B cell (primary cell): ENCODE results near the gene GMPPB. TPM values are rescaled to one million over a fixed set of nuclear protein-coding genes. Genes with fewer than 3 reads are reported as not detected.

ENCODE experiments used
- ATAC-seq: fragments of 200-7000 bp; cut with Tn5 transposase; one replicate; pipeline ENCODE4 v1.10.0; 2021; ENCODE audit warnings: low read depth, mild to moderate bottlenecking, moderate number of reproducible peaks, moderate library complexity
- CTCF ChIA-PET: fragments of 350-600 bp; sonication (Branson Sonifier 250); formaldehyde crosslinking; loops from one replicate; lab custom pipeline; 2021; ENCODE audit warnings: antibody characterized with exemption, inconsistent platforms; lab: Charles Lee
- POLR2A ChIA-PET: fragments of 350-600 bp; sonication (Branson Sonifier 250); formaldehyde crosslinking; loops from one replicate; lab custom pipeline; 2021; ENCODE audit warnings: antibody characterized with exemption; lab: Charles Lee
- DNase-seq: peaks from one replicate; pipeline ENCODE4 v3.0.0; 2013
- H2AFZ ChIP-seq: 2 replicates; pipeline ENCODE4 v1.6.1; 2012; ENCODE audit warnings: mild to moderate bottlenecking, low read depth, low read length; ENCODE audit not compliant: insufficient read depth, poor library complexity, severe bottlenecking
- H3K27ac ChIP-seq, 2 donors: 1 replicate in 1 of 2; 2 replicates in 1 of 2; pipeline ENCODE4 v1.5.1; 2012 to 2013; ENCODE audit warnings: low read length in 2 of 2, mild to moderate bottlenecking in 2 of 2, moderate library complexity in 1 of 2
- H3K27me3 ChIP-seq, 4 experiments: fragments of 200-600 bp in 1 of 4; sonication (generic) in 1 of 4; replicated peaks in 1 of 4; 1 replicate in 2 of 4; 2 replicates in 2 of 4; pipeline versions ENCODE4 v1.6.1 to v1.7.0; 2013 to 2016; ENCODE audit warnings: low read length in 3 of 4, mild to moderate bottlenecking in 2 of 4, mixed read lengths in 1 of 4, moderate library complexity in 1 of 4; ENCODE audit not compliant: insufficient read depth in 4 of 4, control insufficient read depth in 3 of 4; ENCODE audit errors: control extremely low read depth in 1 of 4
- H3K36me3 ChIP-seq, 2 experiments: replicated peaks in 1 of 2; 1 replicate in 1 of 2; 2 replicates in 1 of 2; pipeline versions ENCODE4 v1.6.1 to v1.7.1; 2013; ENCODE audit warnings: low read length in 1 of 2; ENCODE audit not compliant: insufficient read depth in 2 of 2, control insufficient read depth in 1 of 2; ENCODE audit errors: control extremely low read depth in 1 of 2, extremely low read depth in 1 of 2
- H3K4me1 ChIP-seq, 2 donors: fragments of 200-600 bp in 1 of 2; sonication (generic) in 1 of 2; 1 replicate in 1 of 2; 2 replicates in 1 of 2; pipeline versions ENCODE4 v1.5.1 to v1.6.1; 2013 to 2017; ENCODE audit warnings: low read length in 2 of 2; ENCODE audit not compliant: control insufficient read depth in 2 of 2, insufficient read depth in 2 of 2
- H3K4me2 ChIP-seq: replicated peaks from 2 replicates; pipeline ENCODE3; 2012; ENCODE audit warnings: mild to moderate bottlenecking, low read depth, low read length; ENCODE audit not compliant: poor library complexity, severe bottlenecking
- H3K4me3 ChIP-seq, 5 experiments: fragments of 200-600 bp in 1 of 5; sonication (generic) in 1 of 5; 1 replicate in 3 of 5; 2 replicates in 2 of 5; pipeline versions ENCODE4 v1.5.1 to v1.7.0; 2011 to 2016; ENCODE audit warnings: low read length in 4 of 5, mild to moderate bottlenecking in 4 of 5, low read depth in 2 of 5, control low read depth in 1 of 5, moderate library complexity in 1 of 5; ENCODE audit not compliant: insufficient read depth in 1 of 5; ENCODE audit errors: control extremely low read depth in 1 of 5, extremely low read depth in 1 of 5
- H3K79me2 ChIP-seq: fragments of 200-600 bp; sonication (generic); one replicate; pipeline ENCODE4 v1.6.0; 2016; ENCODE audit warnings: low read length; ENCODE audit not compliant: control insufficient read depth, insufficient read depth
- H3K9ac ChIP-seq: fragments of 200-600 bp; sonication (generic); 2 replicates; pipeline ENCODE4 v1.6.1; 2017; ENCODE audit warnings: mild to moderate bottlenecking, low read length, moderate library complexity
- H3K9me3 ChIP-seq, 3 donors: one replicate each; pipeline versions ENCODE4 v1.6.1 to v1.7.1; 2013; ENCODE audit warnings: low read length in 2 of 3; ENCODE audit not compliant: control insufficient read depth in 2 of 3, insufficient read depth in 1 of 3; ENCODE audit errors: control extremely low read depth in 1 of 3
- H4K20me1 ChIP-seq: 2 replicates; pipeline ENCODE4 v1.6.0; 2012; ENCODE audit warnings: mild to moderate bottlenecking, low read length; ENCODE audit not compliant: insufficient read depth, control insufficient read depth, poor library complexity, severe bottlenecking
- H3K27ac Mint-ChIP-seq: one replicate; pipeline ENCODE4 v1.8.0; 2021; ENCODE audit warnings: mixed read lengths
- H3K27me3 Mint-ChIP-seq: one replicate; pipeline ENCODE4 v1.8.0; 2021; ENCODE audit warnings: mixed read lengths
- H3K4me1 Mint-ChIP-seq: one replicate; pipeline ENCODE4 v1.8.0; 2021; ENCODE audit warnings: mixed read lengths
- H3K4me3 Mint-ChIP-seq: one replicate; pipeline ENCODE4 v1.8.0; 2021; ENCODE audit warnings: mixed read lengths
- H3K9me3 Mint-ChIP-seq: one replicate; pipeline ENCODE4 v1.8.0; 2022; ENCODE audit warnings: mixed read lengths; ENCODE audit not compliant: insufficient read depth
- EZH2 ChIP-seq: IDR thresholded peaks from 2 replicates; pipeline ENCODE4 v1.6.1; 2012; ENCODE audit warnings: borderline replicate concordance, low read depth, mild to moderate bottlenecking, moderate library complexity, low read length; ENCODE audit not compliant: insufficient read depth, poor library complexity, severe bottlenecking
- WGBS: methylation state at CpG from one replicate; pipeline ENCODE4 v1.1.5; 2013; ENCODE audit warnings: missing lambda C conversion rate; ENCODE audit not compliant: insufficient coverage; 5-methylcytosine and 5-hydroxymethylcytosine counted together
- intact Hi-C: fragments of 100-400 bp; cut with micrococcal nuclease; formaldehyde crosslinking; loops from one replicate; pipeline ENCODE4 v1.10.0; 2022
- polyA plus RNA-seq: library from polyadenylated mRNA; depleted of rRNA; stranded (reverse); fragments of >200 nt; gene quantifications from 2 replicates; pipeline ENCODE4 v1.2.3, GENCODE V29; 2012
- total RNA-seq, 2 donors: library from RNA; stranded (reverse); fragments of 120-200 nt in 1 of 2; gene quantifications; 1 replicate in 1 of 2; 2 replicates in 1 of 2; pipeline versions ENCODE4 v1.2.3 to v1.2.4, GENCODE V29; 2013 to 2022
- TF ChIP-seq, protein P1 (sequence below): fragments of 200-600 bp; IDR thresholded peaks from one replicate; pipeline ENCODE4 v1.8.0; 2022; ENCODE audit warnings: antibody characterized with exemption, mild to moderate bottlenecking

Gene GMPPB
- total and polyA plus RNA-seq, 2 donors (not counting 1 experiment from before 2014, with no cell fraction given), result 31.4 to 32.5 TPM

- Histone ChIP-seq H3K36me3 (peaks cover 8 to 15% of the 10 kb centered on the region in 2 experiments), H3K27me3 (no peaks in the 10 kb centered on the region), H2AFZ (no peak overlapping the region), H3K9ac (no peak overlapping the region), H3K79me2 (peaks cover 98% of the 10 kb centered on the region), H3K9me3 (no peaks in the 10 kb centered on the region), H4K20me1 (peaks cover 82% of the 10 kb centered on the region), H3K4me3 (no peak overlapping the region), H3K4me2 (no peak overlapping the region), H3K27ac (no peak overlapping the region), H3K4me1 (peaks cover 0 to 4% of the 10 kb centered on the region in 2 donors)
- ATAC-seq (no peak), DNase-seq (no peak)
- intact Hi-C loops, result no loop called here
- ChIA-PET CTCF (no interaction called here), POLR2A (no interaction called here)
- no CpG with 5 or more reads among the region's 1 CpG for WGBS
- TF ChIP-seq, protein P1, sequence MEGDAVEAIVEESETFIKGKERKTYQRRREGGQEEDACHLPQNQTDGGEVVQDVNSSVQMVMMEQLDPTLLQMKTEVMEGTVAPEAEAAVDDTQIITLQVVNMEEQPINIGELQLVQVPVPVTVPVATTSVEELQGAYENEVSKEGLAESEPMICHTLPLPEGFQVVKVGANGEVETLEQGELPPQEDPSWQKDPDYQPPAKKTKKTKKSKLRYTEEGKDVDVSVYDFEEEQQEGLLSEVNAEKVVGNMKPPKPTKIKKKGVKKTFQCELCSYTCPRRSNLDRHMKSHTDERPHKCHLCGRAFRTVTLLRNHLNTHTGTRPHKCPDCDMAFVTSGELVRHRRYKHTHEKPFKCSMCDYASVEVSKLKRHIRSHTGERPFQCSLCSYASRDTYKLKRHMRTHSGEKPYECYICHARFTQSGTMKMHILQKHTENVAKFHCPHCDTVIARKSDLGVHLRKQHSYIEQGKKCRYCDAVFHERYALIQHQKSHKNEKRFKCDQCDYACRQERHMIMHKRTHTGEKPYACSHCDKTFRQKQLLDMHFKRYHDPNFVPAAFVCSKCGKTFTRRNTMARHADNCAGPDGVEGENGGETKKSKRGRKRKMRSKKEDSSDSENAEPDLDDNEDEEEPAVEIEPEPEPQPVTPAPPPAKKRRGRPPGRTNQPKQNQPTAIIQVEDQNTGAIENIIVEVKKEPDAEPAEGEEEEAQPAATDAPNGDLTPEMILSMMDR, result no peak
- no peak for TF ChIP-seq EZH2
- H3K4me3 Mint-ChIP-seq, result no peak overlapping the region
- H3K4me1 Mint-ChIP-seq, result peaks cover 32% of the 10 kb centered on the region
- no peaks in the 10 kb centered on the region for H3K9me3 Mint-ChIP-seq
- no peak overlapping the region for H3K27ac Mint-ChIP-seq
- H3K27me3 Mint-ChIP-seq, result no peaks in the 10 kb centered on the region
These were observed 32.3 kb upstream of the GMPPB start for GRCh38 chr3:49756036-49756435.

- Histone ChIP-seq H3K4me2 (no peak overlapping the region), H3K27me3 (no peaks in the 10 kb centered on the region), H3K9me3 (no peaks in the 10 kb centered on the region), H3K27ac (no peak overlapping the region), H2AFZ (no peak overlapping the region), H3K79me2 (peaks cover 96% of the 10 kb centered on the region), H4K20me1 (peaks cover 75% of the 10 kb centered on the region), H3K4me1 (peaks cover 0 to 4% of the 10 kb centered on the region in 2 donors), H3K9ac (no peak overlapping the region), H3K36me3 (peaks cover 6 to 9% of the 10 kb centered on the region in 2 experiments), H3K4me3 (no peak overlapping the region)
- no peak overlapping the region for H3K4me3 Mint-ChIP-seq
- H3K27me3 Mint-ChIP-seq, result no peaks in the 10 kb centered on the region
- ATAC-seq (no peak), DNase-seq (no peak)
- ChIA-PET POLR2A (interaction anchor here (0.6 to 0.7 kb wide), 2 partner anchors 176 to 1117 kb away, joined by 3 read pairs; no protein-coding TSS in a partner anchor), CTCF (no interaction called here)
- peaks cover 32% of the 10 kb centered on the region for H3K4me1 Mint-ChIP-seq
- no peaks in the 10 kb centered on the region for H3K9me3 Mint-ChIP-seq
- TF ChIP-seq EZH2, result no peak
- TF ChIP-seq, protein P1, result no peak
- 100% methylated on average over 1 of the region's 1 CpG for WGBS
- H3K27ac Mint-ChIP-seq, result no peak overlapping the region
- intact Hi-C loops, result no loop called here
These were observed 30.8 kb upstream of the GMPPB start for GRCh38 chr3:49754536-49754935.
